CD14-positive monocyte (primary cell): ENCODE measurements around the gene PIK3R6. TPM values are rescaled to one million over a fixed set of nuclear protein-coding genes. Genes with fewer than 3 reads are reported as not detected.
A peak's percentile ranks its signal among the peaks of the same experiment; 100 is the strongest.

Experiments
- DNase-seq, 3 donors: peaks; one replicate each; pipeline ENCODE4 v3.0.0-alpha.2; 2011 to 2022
- H2AFZ ChIP-seq: 2 replicates; pipeline ENCODE4 v1.6.0; 2012; ENCODE audit warnings: mild to moderate bottlenecking, low read depth, low read length, inconsistent platforms; ENCODE audit not compliant: insufficient read depth, poor library complexity, severe bottlenecking
- H3K27ac ChIP-seq, 2 donors: 1 replicate in 1 of 2; 2 replicates in 1 of 2; pipeline ENCODE4 v1.5.1; 2012 to 2013; ENCODE audit warnings: low read length in 2 of 2, control low read depth in 1 of 2, inconsistent platforms in 1 of 2, low read depth in 1 of 2, mild to moderate bottlenecking in 1 of 2
- H3K27me3 ChIP-seq, 2 donors: one replicate each; pipeline versions ENCODE4 v1.6.0 to v1.6.1; 2011 to 2013; ENCODE audit warnings: low read length in 2 of 2; ENCODE audit not compliant: control insufficient read depth in 2 of 2, insufficient read depth in 2 of 2
- H3K36me3 ChIP-seq, 2 donors: replicated peaks in 1 of 2; 1 replicate in 1 of 2; 2 replicates in 1 of 2; pipeline versions ENCODE4 v1.5.1 to v1.6.1; 2012 to 2013; ENCODE audit warnings: low read length in 2 of 2, control low read depth in 1 of 2, inconsistent platforms in 1 of 2, mild to moderate bottlenecking in 1 of 2; ENCODE audit not compliant: insufficient read depth in 2 of 2, control insufficient read depth in 1 of 2
- H3K4me1 ChIP-seq, 2 donors: 1 replicate in 1 of 2; 2 replicates in 1 of 2; pipeline versions ENCODE4 v1.5.1 to v1.6.1; 2012 to 2013; ENCODE audit warnings: low read length in 2 of 2, control low read depth in 1 of 2, inconsistent platforms in 1 of 2, mild to moderate bottlenecking in 1 of 2, moderate library complexity in 1 of 2; ENCODE audit not compliant: insufficient read depth in 2 of 2, control insufficient read depth in 1 of 2
- H3K4me2 ChIP-seq: replicated peaks from 2 replicates; pipeline ENCODE3; 2012; ENCODE audit warnings: low read length, moderate library complexity, mild to moderate bottlenecking; ENCODE audit not compliant: poor library complexity, severe bottlenecking; ENCODE audit errors: extremely low read depth
- H3K4me3 ChIP-seq, 3 experiments: fragments of 200-600 bp in 1 of 3; sonication (generic) in 1 of 3; replicated peaks in 1 of 3; 1 replicate in 2 of 3; 2 replicates in 1 of 3; pipeline ENCODE4 v1.5.1; 2011 to 2013; ENCODE audit warnings: low read length in 3 of 3, mild to moderate bottlenecking in 3 of 3, control low read depth in 2 of 3, low read depth in 2 of 3, inconsistent platforms in 1 of 3, moderate library complexity in 1 of 3
- H3K79me2 ChIP-seq: 2 replicates; pipeline ENCODE4 v1.6.0; 2012; ENCODE audit warnings: mild to moderate bottlenecking, control low read depth, inconsistent platforms, low read length, moderate library complexity; ENCODE audit not compliant: insufficient read depth
- H3K9ac ChIP-seq: 2 replicates; pipeline ENCODE4 v1.6.0; 2017; ENCODE audit warnings: low read length, mild to moderate bottlenecking; ENCODE audit not compliant: insufficient read depth, poor library complexity, severe bottlenecking
- H3K9me3 ChIP-seq, 2 donors: replicated peaks in 1 of 2; 1 replicate in 1 of 2; 2 replicates in 1 of 2; pipeline versions ENCODE4 v1.5.1 to v1.6.1; 2012 to 2013; ENCODE audit warnings: low read length in 2 of 2, control low read depth in 1 of 2; ENCODE audit not compliant: control insufficient read depth in 1 of 2, insufficient read depth in 1 of 2
- H4K20me1 ChIP-seq: 2 replicates; pipeline ENCODE4 v1.6.0; 2012; ENCODE audit warnings: mild to moderate bottlenecking, low read length, control low read depth, moderate library complexity; ENCODE audit not compliant: insufficient read depth
- H3K27ac Mint-ChIP-seq, 7 donors: one replicate each; pipeline ENCODE4 v1.8.0; 2020; ENCODE audit warnings: mild to moderate bottlenecking in 7 of 7, mixed read lengths in 7 of 7, moderate library complexity in 6 of 7, inconsistent platforms in 2 of 7
- H3K27me3 Mint-ChIP-seq, 3 donors: one replicate each; pipeline ENCODE4 v1.8.0; 2021 to 2022; ENCODE audit warnings: low read depth in 3 of 3, mild to moderate bottlenecking in 3 of 3, mixed read lengths in 3 of 3, moderate library complexity in 3 of 3, inconsistent platforms in 1 of 3
- H3K36me3 Mint-ChIP-seq, 2 donors: one replicate each; pipeline ENCODE4 v1.8.0; 2020; ENCODE audit warnings: mixed read lengths in 2 of 2, inconsistent platforms in 1 of 2, mild to moderate bottlenecking in 1 of 2
- H3K4me1 Mint-ChIP-seq: one replicate; pipeline ENCODE4 v1.8.0; 2020; ENCODE audit warnings: mild to moderate bottlenecking, mixed read lengths
- H3K4me3 Mint-ChIP-seq, 2 donors: one replicate each; pipeline ENCODE4 v1.8.0; 2020; ENCODE audit warnings: mild to moderate bottlenecking in 2 of 2, mixed read lengths in 2 of 2, moderate library complexity in 1 of 2
- H3K9me3 Mint-ChIP-seq, 7 donors: one replicate each; pipeline ENCODE4 v1.8.0; 2020 to 2022; ENCODE audit warnings: mixed read lengths in 7 of 7, mild to moderate bottlenecking in 6 of 7, moderate library complexity in 6 of 7, inconsistent platforms in 2 of 7
- CTCF ChIP-seq: fragments of 200-600 bp; IDR thresholded peaks from one replicate; pipeline ENCODE4 v1.8.0; 2022; ENCODE audit warnings: antibody characterized with exemption, mild to moderate bottlenecking
- WGBS: methylation state at CpG from one replicate; pipeline ENCODE4 v1.1.5; 2013; ENCODE audit warnings: missing lambda C conversion rate; ENCODE audit not compliant: insufficient coverage; 5-methylcytosine and 5-hydroxymethylcytosine counted together
- intact Hi-C, 2 donors: fragments of 100-400 bp; cut with micrococcal nuclease; formaldehyde crosslinking; loops; one replicate each; pipeline versions ENCODE4 v1.15.0 to v1.15.1; 2023
- polyA plus RNA-seq, 3 donors: library from polyadenylated mRNA; depleted of rRNA in 1 of 3; unstranded in 2 of 3; stranded (reverse) in 1 of 3; fragments of 300-500 nt in 2 of 3; fragments of >200 nt in 1 of 3; fragmentation: Illumina TruSeq in 2 of 3; gene quantifications; 1 replicate in 2 of 3; 2 replicates in 1 of 3; pipeline ENCODE4 v1.2.3, GENCODE V29; 2012 to 2021

Gene PIK3R6
- polyA plus RNA-seq, 3 donors: 3.6 to 23.3 (median 5.8) TPM

GRCh38 chr17:8861495-8862181, 5.8 kb downstream of the PIK3R6 start:
- H3K27ac ChIP-seq: peak overlapping the region; percentile 66 to 82
- H3K27me3 ChIP-seq: no peaks in the 10 kb centered on the region
- H3K4me3 ChIP-seq: peak overlapping the region in 1 of 3 experiments; percentile 58
- Mint-ChIP-seq H3K9me3 (peaks cover 0 to 3% (median 0%) of the 10 kb centered on the region in 7 donors), H3K36me3 (peaks cover 26 to 43% of the 10 kb centered on the region in 2 donors), H3K4me1 (peaks cover 87% of the 10 kb centered on the region), H3K4me3 (peak overlapping the region; percentile 49 to 64), H3K27me3 (peaks cover 0 to under 1% (median 0%) of the 10 kb centered on the region in 3 donors), H3K27ac (peak overlapping the region; percentile 78 to 94 (median 90))
- intact Hi-C loops: no loop called here
- H3K4me1 ChIP-seq: peaks cover 74 to 80% of the 10 kb centered on the region in 2 donors
- no peak overlapping the region for H2AFZ ChIP-seq
- H4K20me1 ChIP-seq: peaks cover 4% of the 10 kb centered on the region
- H3K9ac ChIP-seq: no peak overlapping the region
- peaks cover 60% of the 10 kb centered on the region for H3K79me2 ChIP-seq
- no peak for TF ChIP-seq CTCF
- 21% methylated on average over 5 of the region's 7 CpGs for WGBS
- DNase-seq: no peak
- H3K36me3 ChIP-seq: peaks cover 4 to 16% of the 10 kb centered on the region in 2 donors
- no peaks in the 10 kb centered on the region for H3K9me3 ChIP-seq
- peak overlapping the region; percentile 59 for H3K4me2 ChIP-seq

- H3K9me3 ChIP-seq: no peaks in the 10 kb centered on the region
- no peak for TF ChIP-seq CTCF
- intact Hi-C loops: loop anchor here in 1 of 2 donors (5.0 kb wide), 1 partner anchor 43 kb away; no protein-coding TSS in a partner anchor
- H3K4me1 ChIP-seq: peaks cover 59 to 63% of the 10 kb centered on the region in 2 donors
- no peak overlapping the region for H3K4me3 Mint-ChIP-seq
- no peak for DNase-seq
- no peak overlapping the region for H2AFZ ChIP-seq
- H3K4me1 Mint-ChIP-seq: peaks cover 72% of the 10 kb centered on the region
- peak overlapping the region; percentile 41 for H3K9ac ChIP-seq
- peaks cover 29 to 45% of the 10 kb centered on the region in 2 donors for H3K36me3 Mint-ChIP-seq
- H3K27me3 Mint-ChIP-seq: no peaks in the 10 kb centered on the region
- peak overlapping the region; percentile 71 to 85 for H3K27ac ChIP-seq
- peaks cover 43% of the 10 kb centered on the region for H3K79me2 ChIP-seq
- H3K4me3 ChIP-seq: peak overlapping the region in 1 of 3 experiments; percentile 50
- no peaks in the 10 kb centered on the region for H4K20me1 ChIP-seq
- peaks cover 9 to 27% of the 10 kb centered on the region in 2 donors for H3K36me3 ChIP-seq
- no peak overlapping the region for H3K4me2 ChIP-seq
- no peaks in the 10 kb centered on the region for H3K27me3 ChIP-seq
- peaks cover 0 to 3% (median 0%) of the 10 kb centered on the region in 7 donors for H3K9me3 Mint-ChIP-seq
- WGBS: 95% methylated on average over 10 of the region's 14 CpGs
- peak overlapping the region; percentile 73 to 98 (median 95) for H3K27ac Mint-ChIP-seq
Measured at GRCh38 chr17:8859804-8860430, 7.6 kb downstream of the PIK3R6 start.
